ENCODE measurements around the gene NLRC4.

NLRC4 gene

DNA sequence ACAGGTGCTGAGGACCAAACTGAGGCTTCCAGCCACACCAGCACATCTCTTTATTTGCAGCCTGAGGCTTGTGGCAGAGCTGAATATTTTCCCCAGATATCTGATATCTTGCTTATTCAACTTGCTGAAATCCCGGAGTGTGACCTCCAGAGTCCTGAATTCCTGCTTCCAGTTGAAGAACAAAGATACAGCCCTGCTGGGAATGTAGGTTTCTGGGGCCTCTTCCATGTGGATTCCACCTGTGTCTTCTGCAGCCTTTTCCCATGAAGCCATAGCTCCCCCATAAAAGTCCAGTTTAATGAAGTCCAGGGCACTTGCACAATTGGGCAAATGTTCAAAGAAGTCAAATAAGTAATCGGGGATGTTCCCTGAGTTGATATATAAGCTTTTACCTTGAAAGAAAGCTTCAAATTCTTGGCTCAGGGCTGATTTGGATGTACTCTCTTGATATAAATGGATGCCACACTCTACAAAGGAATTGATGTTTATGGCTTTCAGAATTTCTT lies 14.9 kb downstream of the NLRC4 start:
- Histone ChIP-seq H3K9me3 (ENCODE audit: control insufficient read depth, low read length) (no peaks in the 10 kb centered on the region), H3K27ac (ENCODE audit: insufficient read depth, low read depth, low read length, poor library complexity, severe bottlenecking) (no peak overlapping the region), H3K4me3 (ENCODE audit: insufficient read depth, low read depth, low read length) (no peak overlapping the region), H3K36me3 (ENCODE audit: control insufficient read depth, insufficient read depth, low read length) (no peaks in the 10 kb centered on the region), H3K27me3 (ENCODE audit: control insufficient read depth, insufficient read depth, low read length, poor library complexity, severe bottlenecking) (no peaks in the 10 kb centered on the region), H3K4me1 (ENCODE audit: control insufficient read depth, insufficient read depth, low read length) (no peaks in the 10 kb centered on the region)
- WGBS, 2 experiments, result 95 to 96% methylated on average over 2 of the region's 2 CpGs

DNA sequence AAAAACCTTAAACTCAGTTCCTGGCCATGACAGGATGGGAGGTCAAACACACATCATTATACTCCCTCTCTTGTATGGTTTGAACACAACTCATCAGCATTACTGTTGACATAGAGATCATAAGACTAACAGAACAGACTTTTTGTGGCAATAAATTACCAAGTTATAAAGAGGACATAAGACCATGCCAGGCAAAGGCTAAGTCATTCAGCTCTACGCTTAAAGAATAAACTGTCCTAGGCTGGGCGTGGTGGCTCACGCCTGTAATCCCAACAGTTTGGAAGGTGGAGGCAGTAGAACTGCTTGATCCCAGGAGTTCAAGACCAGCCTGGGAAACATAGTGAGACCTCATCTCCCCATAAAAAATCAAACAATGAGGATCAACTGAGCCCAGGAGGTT lies 16.4 kb downstream of the NLRC4 start:
- H3K9me3 ChIP-seq (ENCODE audit: control insufficient read depth, low read length), result no peaks in the 10 kb centered on the region
- H3K36me3 ChIP-seq (ENCODE audit: control insufficient read depth, insufficient read depth, low read length), result no peaks in the 10 kb centered on the region
- H3K27ac ChIP-seq (ENCODE audit: insufficient read depth, low read depth, low read length, poor library complexity, severe bottlenecking), result no peak overlapping the region
- H3K4me3 ChIP-seq (ENCODE audit: insufficient read depth, low read depth, low read length), result no peak overlapping the region
- H3K27me3 ChIP-seq (ENCODE audit: control insufficient read depth, insufficient read depth, low read length, poor library complexity, severe bottlenecking), result no peaks in the 10 kb centered on the region
- WGBS, 2 experiments, result 92 to 94% methylated on average over 3 of the region's 3 CpGs
- no peaks in the 10 kb centered on the region for H3K4me1 ChIP-seq (ENCODE audit: control insufficient read depth, insufficient read depth, low read length)

DNA sequence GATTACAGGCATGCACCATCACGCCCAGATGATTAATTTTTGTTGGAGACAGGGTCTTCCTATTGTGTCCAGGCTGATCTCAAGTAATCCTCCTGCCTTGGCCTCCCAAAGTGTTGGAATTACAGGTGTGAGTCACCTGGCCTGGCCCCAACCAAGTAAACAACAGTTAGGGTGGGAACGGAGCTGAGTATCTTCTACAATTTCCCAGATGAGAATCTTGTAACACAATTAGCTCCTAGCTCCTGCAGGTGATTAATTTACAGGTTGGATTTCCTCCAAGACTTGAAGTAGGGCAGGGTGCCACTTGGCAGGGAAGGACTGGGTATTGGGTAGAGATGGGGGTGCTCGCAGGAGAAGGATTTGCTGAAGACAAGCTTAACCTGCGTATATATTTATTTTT lies 17.8 kb downstream of the NLRC4 start:
- no peak overlapping the region for H3K4me3 ChIP-seq (ENCODE audit: insufficient read depth, low read depth, low read length)
- H3K9me3 ChIP-seq (ENCODE audit: control insufficient read depth, low read length), result no peaks in the 10 kb centered on the region
- H3K27ac ChIP-seq (ENCODE audit: insufficient read depth, low read depth, low read length, poor library complexity, severe bottlenecking), result no peak overlapping the region
- no peaks in the 10 kb centered on the region for H3K4me1 ChIP-seq (ENCODE audit: control insufficient read depth, insufficient read depth, low read length)
- no peaks in the 10 kb centered on the region for H3K36me3 ChIP-seq (ENCODE audit: control insufficient read depth, insufficient read depth, low read length)
- no peaks in the 10 kb centered on the region for H3K27me3 ChIP-seq (ENCODE audit: control insufficient read depth, insufficient read depth, low read length, poor library complexity, severe bottlenecking)
- WGBS, 2 experiments, result 88 to 95% methylated on average over 3 to 4 of the region's 4 CpGs

DNA sequence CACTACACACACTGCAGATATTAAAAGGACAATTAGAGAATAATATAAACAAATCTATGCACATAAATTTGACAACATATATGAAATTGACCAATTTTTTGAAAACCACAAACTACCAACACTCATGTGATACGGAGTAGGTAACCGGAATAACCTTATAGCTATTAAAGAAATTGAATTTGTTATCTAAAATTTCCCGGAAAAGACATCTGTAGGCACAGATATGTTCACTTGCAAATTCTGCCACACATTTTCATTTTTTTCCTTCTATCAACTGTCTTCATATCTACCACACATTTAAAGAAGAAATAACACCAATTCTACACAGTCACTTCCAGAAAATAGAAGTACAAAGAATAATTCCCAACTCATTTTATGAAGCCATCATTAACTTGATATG lies 22.4 kb downstream of the NLRC4 start:
- H3K4me3 ChIP-seq (ENCODE audit: insufficient read depth, low read depth, low read length), result no peak overlapping the region
- WGBS, 2 experiments, result 98 to 100% methylated on average over 2 to 3 of the region's 3 CpGs

DNA sequence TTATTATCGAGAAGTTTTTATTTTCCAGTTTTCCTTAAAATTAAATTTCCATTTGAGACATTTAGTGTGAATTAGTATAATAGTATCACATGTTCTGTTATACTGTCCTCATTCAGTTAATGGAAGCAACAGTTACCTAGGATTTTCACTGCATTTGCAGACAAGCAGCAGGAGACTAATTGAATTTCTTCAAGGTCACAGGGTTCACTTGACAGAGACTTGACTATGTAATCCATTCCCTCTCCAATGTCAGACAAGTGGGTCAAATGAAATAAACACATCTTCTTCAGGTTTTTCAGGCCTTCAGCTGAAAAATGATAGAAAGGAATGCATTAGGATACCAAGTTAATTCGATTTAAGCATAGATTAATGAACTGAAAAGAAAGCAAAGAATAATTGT lies 26.7 kb downstream of the NLRC4 start:
- no peak overlapping the region for H3K27ac ChIP-seq (ENCODE audit: insufficient read depth, low read depth, low read length, poor library complexity, severe bottlenecking)
- H3K9me3 ChIP-seq (ENCODE audit: control insufficient read depth, low read length), result no peaks in the 10 kb centered on the region
- no peaks in the 10 kb centered on the region for H3K36me3 ChIP-seq (ENCODE audit: control insufficient read depth, insufficient read depth, low read length)
- WGBS, 2 experiments, result 90 to 98% methylated on average over 1 of the region's 2 CpGs
- H3K4me3 ChIP-seq (ENCODE audit: insufficient read depth, low read depth, low read length), result no peak overlapping the region
- H3K4me1 ChIP-seq (ENCODE audit: control insufficient read depth, insufficient read depth, low read length), result no peaks in the 10 kb centered on the region
- H3K27me3 ChIP-seq (ENCODE audit: control insufficient read depth, insufficient read depth, low read length, poor library complexity, severe bottlenecking), result no peaks in the 10 kb centered on the region

More for the DNA sequence above, 22.4 kb downstream of the NLRC4 start:
- Histone ChIP-seq H3K9me3 (ENCODE audit: control insufficient read depth, low read length) (no peaks in the 10 kb centered on the region), H3K4me1 (ENCODE audit: control insufficient read depth, insufficient read depth, low read length) (no peaks in the 10 kb centered on the region), H3K27me3 (ENCODE audit: control insufficient read depth, insufficient read depth, low read length, poor library complexity, severe bottlenecking) (no peaks in the 10 kb centered on the region), H3K36me3 (ENCODE audit: control insufficient read depth, insufficient read depth, low read length) (no peaks in the 10 kb centered on the region), H3K27ac (ENCODE audit: insufficient read depth, low read depth, low read length, poor library complexity, severe bottlenecking) (no peak overlapping the region)

DNA sequence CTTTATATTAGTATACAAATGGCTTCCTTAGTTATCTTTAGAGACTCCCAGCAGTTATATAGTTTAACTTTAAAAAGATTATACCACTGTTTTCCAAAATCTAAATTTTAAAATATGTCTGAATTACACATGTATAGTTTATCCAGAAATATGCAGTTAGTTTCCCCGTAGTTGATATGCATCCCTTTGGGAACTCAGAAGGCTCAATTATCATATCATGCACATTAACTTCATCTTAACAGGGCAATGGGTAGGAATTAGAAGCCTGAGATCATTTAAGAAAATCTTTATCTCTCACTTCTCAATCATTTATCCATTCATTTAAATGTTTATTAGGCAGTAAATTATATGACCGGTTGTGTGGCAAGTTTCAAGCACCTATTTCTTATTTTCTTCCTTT lies 27.2 kb downstream of the NLRC4 start:
- H3K36me3 ChIP-seq (ENCODE audit: control insufficient read depth, insufficient read depth, low read length), result no peaks in the 10 kb centered on the region
- no peaks in the 10 kb centered on the region for H3K4me1 ChIP-seq (ENCODE audit: control insufficient read depth, insufficient read depth, low read length)
- WGBS, 2 experiments, result 94% methylated on average over 2 of the region's 2 CpGs; no CpG with 5 or more reads in 1 of the 2 experiments
- no peaks in the 10 kb centered on the region for H3K27me3 ChIP-seq (ENCODE audit: control insufficient read depth, insufficient read depth, low read length, poor library complexity, severe bottlenecking)
- no peak overlapping the region for H3K4me3 ChIP-seq (ENCODE audit: insufficient read depth, low read depth, low read length)
- H3K9me3 ChIP-seq (ENCODE audit: control insufficient read depth, low read length), result no peaks in the 10 kb centered on the region
- H3K27ac ChIP-seq (ENCODE audit: insufficient read depth, low read depth, low read length, poor library complexity, severe bottlenecking), result no peak overlapping the region

DNA sequence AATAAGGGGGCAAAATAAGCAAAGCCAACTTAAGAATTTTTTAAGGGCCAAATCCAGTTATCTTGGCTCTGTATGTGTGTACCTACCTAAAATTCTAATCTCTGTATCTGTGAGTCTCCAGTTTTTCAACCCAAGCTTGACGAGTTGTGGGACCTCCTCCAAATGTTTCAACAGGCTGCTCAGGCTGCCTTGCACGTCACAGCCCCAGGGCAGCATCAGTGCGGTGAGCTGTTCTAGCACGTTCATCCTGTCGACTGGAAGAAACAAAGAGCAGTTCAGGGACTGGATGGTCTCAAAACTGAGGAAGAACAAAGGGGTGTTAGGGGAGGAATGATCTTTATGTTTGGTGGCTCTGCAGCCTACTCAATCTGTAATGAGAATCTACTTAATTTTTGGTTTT lies 29.4 kb downstream of the NLRC4 start:
- 81 to 86% methylated on average over 5 of the region's 5 CpGs for WGBS, 2 experiments
- no peaks in the 10 kb centered on the region for H3K36me3 ChIP-seq (ENCODE audit: control insufficient read depth, insufficient read depth, low read length)
- H3K27me3 ChIP-seq (ENCODE audit: control insufficient read depth, insufficient read depth, low read length, poor library complexity, severe bottlenecking), result no peaks in the 10 kb centered on the region
- no peak overlapping the region for H3K4me3 ChIP-seq (ENCODE audit: insufficient read depth, low read depth, low read length)
- no peaks in the 10 kb centered on the region for H3K9me3 ChIP-seq (ENCODE audit: control insufficient read depth, low read length)
- H3K4me1 ChIP-seq (ENCODE audit: control insufficient read depth, insufficient read depth, low read length), result no peaks in the 10 kb centered on the region
- no peak overlapping the region for H3K27ac ChIP-seq (ENCODE audit: insufficient read depth, low read depth, low read length, poor library complexity, severe bottlenecking)

DNA sequence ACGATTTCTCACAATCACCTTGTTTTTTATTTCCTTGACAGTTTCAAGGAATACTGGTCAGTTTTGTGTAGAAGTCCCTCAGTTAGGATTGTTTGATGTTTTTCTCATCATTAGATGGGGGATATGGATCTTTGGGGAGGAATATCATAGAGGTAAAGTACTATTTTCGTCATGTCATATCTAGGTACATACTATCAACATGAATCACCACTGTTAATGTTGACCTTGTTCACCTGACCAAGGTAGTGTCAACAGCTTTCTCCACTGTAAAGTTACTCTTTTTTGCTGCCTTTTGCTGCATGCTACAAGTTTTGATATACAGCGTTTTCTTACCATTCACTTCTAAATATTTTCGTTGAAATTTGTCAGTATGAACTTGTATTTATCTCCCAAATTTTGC lies 32.7 kb downstream of the NLRC4 start:
- no peak overlapping the region for H3K4me3 ChIP-seq (ENCODE audit: insufficient read depth, low read depth, low read length)
- H3K27ac ChIP-seq (ENCODE audit: insufficient read depth, low read depth, low read length, poor library complexity, severe bottlenecking), result no peak overlapping the region
- H3K4me1 ChIP-seq (ENCODE audit: control insufficient read depth, insufficient read depth, low read length), result no peaks in the 10 kb centered on the region
- H3K36me3 ChIP-seq (ENCODE audit: control insufficient read depth, insufficient read depth, low read length), result no peaks in the 10 kb centered on the region
- H3K27me3 ChIP-seq (ENCODE audit: control insufficient read depth, insufficient read depth, low read length, poor library complexity, severe bottlenecking), result no peaks in the 10 kb centered on the region
- WGBS, 2 experiments, result 91 to 100% methylated on average over 3 to 4 of the region's 4 CpGs
- H3K9me3 ChIP-seq (ENCODE audit: control insufficient read depth, low read length), result no peaks in the 10 kb centered on the region

DNA sequence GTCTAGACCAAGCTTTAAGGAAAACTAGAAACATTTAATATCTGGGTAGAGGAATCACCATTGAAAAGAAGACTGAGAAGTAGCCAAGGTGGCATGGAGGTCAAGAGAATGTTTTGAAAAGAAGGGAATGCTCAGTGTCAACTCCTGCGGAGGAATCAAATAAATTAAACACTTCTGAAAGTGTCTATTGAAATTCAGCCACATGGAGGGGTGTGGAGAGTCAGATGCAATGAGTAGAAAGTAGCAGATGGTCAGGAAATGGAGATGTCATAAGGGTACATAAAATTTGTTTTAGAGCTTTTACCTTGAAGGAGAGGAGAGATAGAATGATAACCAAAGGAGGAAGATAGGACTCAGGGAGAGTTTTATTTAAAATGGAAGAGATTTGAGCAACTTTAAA lies 35.1 kb downstream of the NLRC4 start:
- Histone ChIP-seq H3K4me1 (ENCODE audit: control insufficient read depth, insufficient read depth, low read length) (no peaks in the 10 kb centered on the region), H3K4me3 (ENCODE audit: insufficient read depth, low read depth, low read length) (no peak overlapping the region), H3K27me3 (ENCODE audit: control insufficient read depth, insufficient read depth, low read length, poor library complexity, severe bottlenecking) (no peaks in the 10 kb centered on the region), H3K36me3 (ENCODE audit: control insufficient read depth, insufficient read depth, low read length) (no peaks in the 10 kb centered on the region), H3K9me3 (ENCODE audit: control insufficient read depth, low read length) (no peaks in the 10 kb centered on the region), H3K27ac (ENCODE audit: insufficient read depth, low read depth, low read length, poor library complexity, severe bottlenecking) (no peak overlapping the region)
- WGBS, 2 experiments, result 84 to 95% methylated on average over 1 of the region's 1 CpG

DNA sequence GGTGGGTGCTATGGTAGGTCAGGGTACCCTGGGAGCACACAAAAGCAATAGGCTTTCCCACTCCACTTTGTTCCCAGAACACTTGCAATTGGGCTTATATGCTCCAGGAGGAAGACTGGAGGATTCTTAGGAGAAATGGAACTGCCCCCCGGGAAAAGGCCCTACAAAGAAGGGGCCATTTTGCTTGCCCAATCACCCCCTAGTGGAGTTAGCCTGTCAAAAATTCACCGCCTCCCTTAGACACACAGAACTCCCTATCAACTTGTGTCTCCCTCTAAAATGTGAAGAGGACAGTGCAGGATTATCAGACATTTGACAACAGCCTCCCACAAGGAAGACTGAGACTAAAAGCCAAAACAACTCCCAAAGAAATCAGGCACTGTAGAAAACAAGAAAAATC lies 36.5 kb downstream of the NLRC4 start:
- H3K27ac ChIP-seq (ENCODE audit: insufficient read depth, low read depth, low read length, poor library complexity, severe bottlenecking), result no peak overlapping the region
- H3K9me3 ChIP-seq (ENCODE audit: control insufficient read depth, low read length), result no peaks in the 10 kb centered on the region
- no peak overlapping the region for H3K4me3 ChIP-seq (ENCODE audit: insufficient read depth, low read depth, low read length)
- 73 to 89% methylated on average over 2 of the region's 2 CpGs for WGBS, 2 experiments
- peaks cover 4% of the 10 kb centered on the region for H3K36me3 ChIP-seq (ENCODE audit: control insufficient read depth, insufficient read depth, low read length)
- H3K27me3 ChIP-seq (ENCODE audit: control insufficient read depth, insufficient read depth, low read length, poor library complexity, severe bottlenecking), result no peaks in the 10 kb centered on the region
- no peaks in the 10 kb centered on the region for H3K4me1 ChIP-seq (ENCODE audit: control insufficient read depth, insufficient read depth, low read length)

DNA sequence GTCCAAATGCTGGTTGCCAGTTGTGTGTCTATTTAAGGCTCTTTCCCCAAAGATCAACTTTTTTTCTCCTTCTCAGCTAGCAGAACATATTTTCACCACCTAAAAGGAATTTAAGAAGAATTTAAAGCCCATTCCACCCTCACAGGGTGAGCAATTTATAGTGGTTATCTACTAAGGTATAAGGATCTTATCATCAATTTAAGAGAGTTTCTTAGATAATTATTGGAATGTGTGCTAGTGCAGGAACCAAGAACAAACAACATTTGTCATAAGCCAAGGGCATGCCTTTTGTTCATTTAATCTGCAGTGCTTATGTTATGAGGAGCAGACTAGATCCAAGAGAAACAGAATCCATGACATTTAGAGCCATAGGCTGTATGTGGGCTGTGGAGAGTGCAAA lies 37.2 kb downstream of the NLRC4 start:
- no peak overlapping the region for H3K4me3 ChIP-seq (ENCODE audit: insufficient read depth, low read depth, low read length)
- no peaks in the 10 kb centered on the region for H3K27me3 ChIP-seq (ENCODE audit: control insufficient read depth, insufficient read depth, low read length, poor library complexity, severe bottlenecking)
- H3K9me3 ChIP-seq (ENCODE audit: control insufficient read depth, low read length), result no peaks in the 10 kb centered on the region
- no peak overlapping the region for H3K27ac ChIP-seq (ENCODE audit: insufficient read depth, low read depth, low read length, poor library complexity, severe bottlenecking)
- peaks cover 10% of the 10 kb centered on the region for H3K36me3 ChIP-seq (ENCODE audit: control insufficient read depth, insufficient read depth, low read length)
- no peaks in the 10 kb centered on the region for H3K4me1 ChIP-seq (ENCODE audit: control insufficient read depth, insufficient read depth, low read length)
